Duodenal mucosa (tissue), 2 donors: Measurements from ENCODE around the gene PTPN20.
"Not testable (repeated sequence)": the region's sequence is repeated elsewhere in the genome, so short reads cannot be mapped to it uniquely, and the experiment has no call there.

Source experiments
- H3K27ac ChIP-seq: one replicate; pipeline ENCODE4 v1.7.0; 2013; ENCODE audit warnings: low read depth, low read length
- H3K27me3 ChIP-seq, 2 donors: one replicate each; pipeline ENCODE4 v1.7.0; 2013; ENCODE audit warnings: low read length in 2 of 2, control low read depth in 1 of 2; ENCODE audit not compliant: insufficient read depth in 2 of 2, control insufficient read depth in 1 of 2
- H3K36me3 ChIP-seq, 2 donors: one replicate each; pipeline ENCODE4 v1.7.0; 2013; ENCODE audit warnings: low read length in 2 of 2, control low read depth in 1 of 2; ENCODE audit not compliant: insufficient read depth in 2 of 2, control insufficient read depth in 1 of 2
- H3K4me1 ChIP-seq, 2 donors: one replicate each; pipeline ENCODE4 v1.7.0; 2013; ENCODE audit warnings: low read length in 2 of 2, control low read depth in 1 of 2; ENCODE audit not compliant: insufficient read depth in 2 of 2, control insufficient read depth in 1 of 2
- H3K4me3 ChIP-seq, 2 donors: one replicate each; pipeline ENCODE4 v1.7.0; 2013; ENCODE audit warnings: low read length in 2 of 2, low read depth in 1 of 2
- H3K9ac ChIP-seq, 2 donors: one replicate each; pipeline ENCODE4 v1.7.0; 2013; ENCODE audit warnings: low read length in 2 of 2, low read depth in 1 of 2
- H3K9me3 ChIP-seq, 2 donors: one replicate each; pipeline ENCODE4 v1.7.0; 2013; ENCODE audit warnings: low read length in 2 of 2, control low read depth in 1 of 2; ENCODE audit not compliant: control insufficient read depth in 1 of 2

PTPN20 gene

DNA sequence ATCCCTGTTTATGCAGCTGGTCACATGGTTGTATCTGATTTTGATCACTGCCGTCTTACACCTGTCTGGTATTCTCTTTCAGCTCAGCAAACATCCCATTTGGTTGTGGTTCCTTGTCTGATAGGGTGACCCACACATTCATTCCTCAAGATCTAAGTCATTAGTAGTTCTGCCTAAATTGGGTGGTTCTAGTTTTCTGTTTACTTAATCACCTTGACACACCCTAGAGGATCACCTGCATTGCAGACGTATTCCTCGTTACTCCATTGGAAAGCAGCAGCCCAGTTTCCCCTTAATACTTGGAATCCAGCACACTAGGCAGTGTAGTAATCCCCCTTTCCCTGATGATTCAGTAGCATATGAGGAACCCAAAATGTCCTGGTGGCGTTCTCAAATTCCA, 41.3 kb downstream of the PTPN20 start:
- not testable (repeated sequence) for H3K27me3 ChIP-seq, H3K4me1 ChIP-seq, H3K36me3 ChIP-seq, H3K27ac ChIP-seq, H3K9me3 ChIP-seq, H3K9ac ChIP-seq, H3K4me3 ChIP-seq

DNA sequence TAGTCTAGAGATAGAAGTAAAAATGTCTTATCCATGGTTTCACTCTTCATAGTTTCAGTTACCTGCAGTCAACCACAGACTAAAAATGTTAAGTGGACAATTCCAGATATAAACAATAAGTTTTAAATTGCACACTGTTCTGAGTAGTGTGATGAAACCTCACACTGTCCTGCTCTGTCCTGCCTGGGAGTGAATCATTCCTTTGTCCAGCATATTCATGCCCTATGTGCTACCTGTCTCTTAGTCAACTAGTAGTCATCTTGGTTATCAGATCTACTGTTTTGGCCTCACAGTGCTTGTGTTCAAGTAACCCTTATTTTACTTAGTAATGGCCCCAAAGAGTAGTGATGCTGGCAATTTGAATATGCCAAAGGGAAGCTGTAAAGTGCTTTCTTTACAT, 49.5 kb downstream of the PTPN20 start:
- not testable (repeated sequence) for H3K9ac ChIP-seq, H3K9me3 ChIP-seq, H3K27ac ChIP-seq, H3K27me3 ChIP-seq, H3K4me1 ChIP-seq, H3K36me3 ChIP-seq, H3K4me3 ChIP-seq

DNA sequence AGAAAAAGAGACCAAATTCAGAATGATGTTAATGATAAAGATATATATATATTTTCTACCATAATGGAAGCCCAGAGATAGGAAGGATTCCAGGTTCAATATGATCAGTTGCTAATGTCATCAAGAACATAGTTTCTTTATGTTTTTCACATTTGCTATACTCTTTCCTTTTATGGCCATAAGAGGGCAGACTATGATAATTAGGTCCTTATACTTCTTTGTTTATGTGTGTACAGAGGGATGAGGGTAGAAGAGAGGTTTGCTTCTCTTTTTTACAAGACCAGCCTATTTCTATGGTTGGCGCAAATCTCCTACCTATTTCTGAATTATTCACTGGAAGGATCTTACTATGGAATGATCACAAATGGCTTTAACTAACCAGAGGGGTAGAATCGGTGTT, 52.1 kb downstream of the PTPN20 start:
- H3K36me3 ChIP-seq, H3K9me3 ChIP-seq, H3K4me1 ChIP-seq, H3K27me3 ChIP-seq, H3K9ac ChIP-seq, H3K27ac ChIP-seq, H3K4me3 ChIP-seq: not testable (repeated sequence)

DNA sequence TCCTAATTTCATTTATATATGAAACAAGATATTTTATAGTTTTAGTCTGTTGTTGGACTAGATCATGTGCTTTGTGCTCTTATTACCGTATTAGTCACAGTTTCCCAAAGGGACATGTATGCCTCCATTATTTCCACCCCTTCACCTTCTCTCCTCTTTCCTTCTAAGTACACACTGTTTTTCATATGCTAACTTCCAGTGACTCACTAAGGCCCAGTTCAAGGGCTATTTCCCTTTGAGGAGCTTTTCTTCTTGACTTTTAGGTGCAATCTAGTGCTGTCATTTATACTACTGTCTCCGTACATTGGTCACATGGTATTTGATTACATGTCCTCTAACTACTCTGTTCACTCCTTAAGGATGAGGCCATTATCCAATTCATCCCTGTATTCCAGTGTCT, 55.8 kb downstream of the PTPN20 start:
- H3K9me3 ChIP-seq, H3K4me3 ChIP-seq, H3K36me3 ChIP-seq, H3K27me3 ChIP-seq, H3K9ac ChIP-seq, H3K27ac ChIP-seq, H3K4me1 ChIP-seq: not testable (repeated sequence)

DNA sequence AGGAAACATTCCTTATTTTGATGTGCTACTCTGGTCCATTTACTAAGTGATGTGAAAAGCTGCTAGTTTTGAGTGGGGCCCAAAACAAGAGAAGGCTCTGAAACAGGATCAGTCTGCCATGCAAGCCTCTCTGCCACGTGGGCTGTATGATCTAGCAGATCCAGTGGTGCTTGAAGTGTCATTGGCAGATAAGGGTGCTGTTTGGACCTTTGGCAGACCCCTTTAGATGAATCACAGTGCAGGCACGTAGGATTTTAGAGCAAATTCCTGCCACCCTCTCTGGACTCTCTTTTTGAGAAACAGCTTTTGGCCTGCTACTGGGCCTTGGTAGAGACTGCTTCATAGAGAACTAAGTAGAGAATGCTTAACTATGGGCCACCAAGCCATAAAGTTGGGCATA, 69.0 kb downstream of the PTPN20 start:
- not testable (repeated sequence) for H3K4me1 ChIP-seq, H3K27me3 ChIP-seq, H3K36me3 ChIP-seq, H3K27ac ChIP-seq, H3K9ac ChIP-seq, H3K9me3 ChIP-seq, H3K4me3 ChIP-seq

DNA sequence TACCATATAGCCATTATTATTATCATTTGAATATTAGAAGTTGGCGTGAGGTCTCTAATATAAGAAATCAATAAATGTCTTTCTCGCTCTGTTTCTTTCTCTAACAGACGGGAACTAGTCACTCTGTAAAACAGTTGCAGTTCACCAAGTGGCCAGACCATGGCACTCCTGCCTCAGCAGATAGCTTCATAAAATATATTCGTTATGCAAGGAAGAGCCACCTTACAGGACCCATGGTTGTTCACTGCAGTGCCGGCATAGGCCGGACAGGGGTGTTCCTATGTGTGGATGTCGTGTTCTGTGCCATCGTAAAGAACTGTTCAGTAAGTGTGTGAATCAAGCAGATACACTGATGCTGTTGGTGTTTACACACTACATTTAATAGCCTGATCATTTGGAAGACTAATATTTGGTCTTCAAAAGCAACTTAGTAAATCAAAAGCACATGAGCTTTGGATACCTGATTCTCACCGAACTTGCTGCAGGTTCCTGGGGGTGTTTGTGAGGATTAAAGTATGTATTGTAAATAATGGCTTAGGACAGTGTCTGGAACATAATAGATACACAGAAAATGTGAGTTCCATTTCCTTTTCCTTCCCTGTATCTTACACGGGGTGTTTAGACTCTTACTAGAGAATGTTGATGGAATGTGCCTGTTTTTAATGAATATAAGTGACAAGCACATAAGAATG, 76.2 kb downstream of the PTPN20 start:
- H3K4me1 ChIP-seq, H3K27ac ChIP-seq, H3K27me3 ChIP-seq, H3K9ac ChIP-seq, H3K36me3 ChIP-seq, H3K4me3 ChIP-seq, H3K9me3 ChIP-seq: not testable (repeated sequence)

DNA sequence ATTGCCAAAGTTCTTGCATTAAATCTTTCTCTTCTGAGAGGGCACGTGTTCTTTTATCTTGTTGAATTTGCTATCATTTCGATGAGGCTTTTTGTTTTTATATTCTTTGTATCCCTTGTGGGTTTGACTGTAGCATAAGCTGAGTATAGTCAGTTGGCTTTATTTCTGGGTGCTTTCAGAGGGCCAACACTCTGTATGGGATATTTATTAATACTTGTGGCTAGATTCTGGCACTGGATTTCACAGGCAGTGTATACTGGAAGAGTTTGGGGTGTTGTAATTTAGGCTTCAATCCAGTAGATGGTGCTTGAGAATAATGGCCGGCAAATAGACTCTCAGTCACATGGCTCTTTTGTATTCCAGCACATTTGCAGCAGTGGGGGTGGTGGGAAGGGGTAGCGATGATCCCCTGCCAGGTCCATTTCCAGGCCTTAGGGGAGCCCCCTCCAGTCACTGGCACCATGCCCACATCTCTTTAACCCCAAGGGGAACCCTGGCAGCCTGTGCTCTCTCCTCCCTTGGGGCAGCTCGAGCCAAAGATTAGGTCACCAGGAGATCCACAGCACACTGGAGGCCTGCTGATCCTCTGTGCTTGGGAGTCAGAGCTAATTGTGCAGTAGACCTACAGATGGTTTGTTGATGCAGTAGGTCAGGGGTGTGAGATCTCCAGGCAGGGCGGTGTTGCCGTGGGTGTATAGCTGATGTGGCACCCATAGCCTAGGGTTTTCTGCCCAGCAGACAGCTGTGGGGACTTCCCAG, 81.8 kb downstream of the PTPN20 start:
- Histone ChIP-seq H3K4me1 (no peaks in the 10 kb centered on the region), H3K4me3 (no peak overlapping the region), H3K27ac (no peak overlapping the region), H3K9ac (no peak overlapping the region), H3K9me3 (no peaks in the 10 kb centered on the region), H3K36me3 (no peaks in the 10 kb centered on the region), H3K27me3 (no peaks in the 10 kb centered on the region)

DNA sequence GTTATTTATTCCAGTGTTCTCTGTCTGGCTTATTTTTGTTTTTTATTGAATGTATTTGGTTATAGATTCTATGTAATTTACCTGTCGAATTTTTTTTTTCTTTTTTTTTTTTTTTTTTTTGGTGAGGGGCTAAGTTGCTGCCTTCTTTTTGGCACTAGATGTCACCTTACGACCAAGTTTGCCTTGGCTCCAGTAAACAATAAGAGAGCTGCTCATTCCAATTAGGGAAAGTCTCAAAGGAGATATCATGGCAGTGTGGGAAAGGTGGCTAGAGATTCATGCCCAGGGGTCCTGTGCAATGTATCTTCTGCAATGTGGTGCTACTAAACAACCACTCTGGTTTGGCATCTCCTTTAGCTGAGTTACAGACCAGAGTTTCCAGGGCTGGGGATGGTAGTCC, 84.0 kb downstream of the PTPN20 start:
- H3K36me3 ChIP-seq: no peaks in the 10 kb centered on the region
- no peaks in the 10 kb centered on the region for H3K27me3 ChIP-seq
- H3K4me3 ChIP-seq: no peak overlapping the region
- H3K9ac ChIP-seq: no peak overlapping the region
- H3K27ac ChIP-seq: no peak overlapping the region
- H3K4me1 ChIP-seq: peaks cover 0 to 4% of the 10 kb centered on the region in 2 donors
- H3K9me3 ChIP-seq: no peaks in the 10 kb centered on the region

DNA sequence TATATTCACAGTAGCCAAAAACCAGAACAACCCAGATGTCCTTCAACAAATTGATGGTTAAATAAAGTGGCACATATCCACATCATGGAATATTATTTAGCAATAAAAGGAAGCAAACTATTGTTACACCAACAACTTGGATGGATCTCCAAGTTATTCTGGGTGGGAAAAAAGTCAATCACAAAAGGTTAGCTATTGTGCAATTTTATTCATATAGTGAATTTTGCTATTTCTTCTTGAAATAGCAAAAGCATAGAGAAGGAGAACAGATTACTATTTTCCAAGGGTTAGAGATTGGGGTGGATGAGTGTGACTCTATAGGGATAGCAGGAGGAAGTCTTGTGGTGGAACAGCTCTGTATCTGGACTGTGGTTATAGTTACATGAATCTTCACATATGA, 87.0 kb downstream of the PTPN20 start:
- H3K4me3 ChIP-seq: no peak overlapping the region
- no peak overlapping the region for H3K9ac ChIP-seq
- no peaks in the 10 kb centered on the region for H3K9me3 ChIP-seq
- H3K4me1 ChIP-seq: peaks cover 6 to 11% of the 10 kb centered on the region in 2 donors
- no peak overlapping the region for H3K27ac ChIP-seq
- H3K36me3 ChIP-seq: no peaks in the 10 kb centered on the region
- no peaks in the 10 kb centered on the region for H3K27me3 ChIP-seq

DNA sequence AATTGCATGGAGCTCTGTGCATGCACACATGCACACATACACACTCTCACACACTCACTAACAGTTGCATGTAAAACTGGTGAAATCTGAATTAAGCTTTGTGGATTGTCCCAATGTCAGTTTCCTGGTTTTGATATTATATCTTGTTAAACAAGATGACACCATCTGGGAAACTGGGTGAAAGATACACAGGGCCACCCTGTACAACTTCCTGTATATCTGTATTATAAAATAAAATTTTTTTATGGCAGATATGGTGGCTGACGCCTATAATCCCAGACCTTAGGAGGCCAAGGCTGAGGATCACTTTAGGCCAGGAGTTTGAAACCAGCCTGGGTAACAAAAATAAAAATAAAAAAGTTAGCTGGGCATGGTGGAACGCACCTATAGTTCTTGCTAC, 87.4 kb downstream of the PTPN20 start:
- no peak overlapping the region for H3K9ac ChIP-seq
- no peaks in the 10 kb centered on the region for H3K36me3 ChIP-seq
- no peaks in the 10 kb centered on the region for H3K27me3 ChIP-seq
- no peak overlapping the region for H3K27ac ChIP-seq
- H3K4me3 ChIP-seq: no peak overlapping the region
- no peaks in the 10 kb centered on the region for H3K9me3 ChIP-seq
- peaks cover 6 to 11% of the 10 kb centered on the region in 2 donors for H3K4me1 ChIP-seq
